MM.1S (cell line): ENCODE results near the gene MSH5.

Experiments used
- CTCF ChIP-seq: fragments of 300-600 bp; sonication (generic); IDR thresholded peaks from 2 replicates; pipeline ENCODE4 v1.5.1; 2016; ENCODE audit warnings: antibody characterized with exemption, low read length, mixed read lengths
- EZH2 ChIP-seq: fragments of 300-600 bp; sonication (generic); optimal IDR thresholded peaks from 2 replicates; pipeline ENCODE3; 2017; ENCODE audit warnings: low read depth, mild to moderate bottlenecking, antibody characterized with exemption, low read length, mixed read lengths
- EZH2phosphoT487 ChIP-seq: fragments of 300-600 bp; sonication (generic); IDR thresholded peaks from 2 replicates; pipeline ENCODE4 v1.6.1; 2018; ENCODE audit warnings: antibody characterized with exemption, low read length

GRCh38 chr6:31761343-31761742, 21.5 kb downstream of the MSH5 start:
- TF ChIP-seq CTCF: no peak
- TF ChIP-seq EZH2: no peak
- TF ChIP-seq EZH2phosphoT487: no peak
